ENCODE measurements around the gene CDH8. TPM values are rescaled to one million over a fixed set of nuclear protein-coding genes. Genes with fewer than 3 reads are reported as not detected.

Gene CDH8
- total RNA-seq, 2 experiments from 2014 or later, result not detected

DNA sequence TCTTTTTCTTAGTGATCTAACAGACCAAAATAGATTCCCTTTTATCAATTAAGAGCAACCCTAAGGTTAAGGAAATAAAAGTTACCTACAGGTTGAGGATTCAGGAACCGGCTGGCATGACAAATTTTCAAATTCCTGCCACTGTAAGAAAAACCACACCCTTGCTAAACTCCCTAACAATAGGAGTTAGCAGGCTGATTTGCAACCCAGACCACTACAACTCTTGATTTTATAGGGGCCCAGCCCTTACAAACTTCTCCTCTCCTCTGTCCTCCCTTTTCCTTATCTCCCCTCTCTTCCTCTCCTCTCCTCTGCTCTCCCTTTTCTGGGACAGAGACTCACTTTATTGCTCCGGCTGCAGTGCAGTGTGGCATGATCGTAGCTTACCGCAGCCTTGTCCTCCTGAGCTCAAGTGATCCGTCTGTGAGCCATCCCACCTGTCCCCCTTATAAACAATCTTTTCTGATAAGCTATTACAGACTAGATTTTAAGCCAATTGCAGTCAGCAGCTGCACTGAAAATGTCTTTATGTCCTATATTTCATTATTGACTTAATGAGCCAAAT lies 418.9 kb downstream of the CDH8 start:
- Mint-ChIP-seq H3K4me1 (ENCODE audit: low read depth) (no peaks in the 10 kb centered on the region), H3K9me3 (ENCODE audit: insufficient read depth) (peaks cover 11% of the 10 kb centered on the region), H3K4me3 (no peak overlapping the region), H3K27me3 (ENCODE audit: low read depth) (no peaks in the 10 kb centered on the region), H3K27ac (no peak overlapping the region), H3K36me3 (ENCODE audit: low read depth) (no peaks in the 10 kb centered on the region)
- DNase-seq (no peak), ATAC-seq (no peak)
- ChIA-PET CTCF (no interaction called here), POLR2A (no interaction called here)

DNA sequence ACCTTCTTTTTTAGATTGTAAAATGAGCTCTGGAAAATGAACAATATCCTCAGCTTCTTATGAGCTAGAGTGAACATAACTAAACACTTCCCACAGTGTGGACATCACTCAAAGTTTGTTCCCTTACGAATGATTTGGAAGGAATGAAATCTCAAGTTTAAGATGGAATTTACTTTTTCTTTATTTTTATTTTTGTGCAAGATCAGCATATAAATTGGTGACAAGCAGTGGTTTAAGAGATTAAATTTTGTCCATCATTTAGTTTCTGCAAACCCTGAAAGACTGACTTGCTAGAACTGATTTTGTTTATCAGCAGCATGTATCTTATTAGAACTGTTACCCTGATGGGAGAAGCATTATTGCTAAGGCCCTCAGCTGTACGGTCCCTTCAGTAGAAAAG lies 420.1 kb downstream of the CDH8 start:
- H3K27ac Mint-ChIP-seq, result no peak overlapping the region
- DNase-seq (no peak), ATAC-seq (no peak)
- no peaks in the 10 kb centered on the region for H3K4me1 Mint-ChIP-seq (ENCODE audit: low read depth)
- no peaks in the 10 kb centered on the region for H3K27me3 Mint-ChIP-seq (ENCODE audit: low read depth)
- no peaks in the 10 kb centered on the region for H3K36me3 Mint-ChIP-seq (ENCODE audit: low read depth)
- no peak overlapping the region for H3K4me3 Mint-ChIP-seq
- ChIA-PET CTCF (no interaction called here), POLR2A (no interaction called here)
- H3K9me3 Mint-ChIP-seq (ENCODE audit: insufficient read depth), result peaks cover 17% of the 10 kb centered on the region

DNA sequence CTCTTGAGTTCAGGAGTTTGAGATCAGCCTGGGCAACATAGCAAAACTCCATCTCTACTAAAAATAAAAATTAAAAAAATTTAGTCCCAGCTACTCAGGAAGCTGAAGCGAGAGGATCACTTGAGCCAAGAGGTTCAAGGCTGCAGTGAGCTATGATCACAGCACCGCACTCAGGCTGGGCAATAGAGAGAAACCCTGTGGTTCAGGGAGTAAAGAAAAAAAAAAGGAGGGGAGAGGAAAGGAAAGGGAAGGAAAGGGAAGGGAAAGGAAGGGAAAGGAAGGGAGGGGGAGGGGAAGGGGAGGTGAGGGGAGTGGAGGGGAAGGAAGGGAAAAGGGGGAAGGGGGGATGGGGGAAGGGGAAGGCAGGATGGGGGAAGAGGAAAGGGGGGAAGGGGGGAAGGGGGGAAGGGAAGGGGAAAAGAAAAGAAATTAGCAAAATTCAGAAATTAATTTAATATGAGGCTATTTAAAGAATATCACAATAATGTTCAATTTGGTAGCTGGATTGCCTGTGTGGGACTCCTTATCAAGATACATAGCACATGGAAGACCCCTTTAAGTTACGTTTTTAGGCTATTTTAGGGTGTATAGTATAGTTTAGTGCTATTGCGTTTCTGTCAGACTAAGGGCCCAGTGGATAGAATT lies 424.3 kb downstream of the CDH8 start:
- Mint-ChIP-seq H3K27me3 (ENCODE audit: low read depth) (no peaks in the 10 kb centered on the region), H3K4me1 (ENCODE audit: low read depth) (no peaks in the 10 kb centered on the region), H3K4me3 (no peak overlapping the region), H3K36me3 (ENCODE audit: low read depth) (no peaks in the 10 kb centered on the region), H3K9me3 (ENCODE audit: insufficient read depth) (peaks cover 19% of the 10 kb centered on the region), H3K27ac (no peak overlapping the region)
- ChIA-PET CTCF (no interaction called here), POLR2A (no interaction called here)
- ATAC-seq (no peak), DNase-seq (no peak)

DNA sequence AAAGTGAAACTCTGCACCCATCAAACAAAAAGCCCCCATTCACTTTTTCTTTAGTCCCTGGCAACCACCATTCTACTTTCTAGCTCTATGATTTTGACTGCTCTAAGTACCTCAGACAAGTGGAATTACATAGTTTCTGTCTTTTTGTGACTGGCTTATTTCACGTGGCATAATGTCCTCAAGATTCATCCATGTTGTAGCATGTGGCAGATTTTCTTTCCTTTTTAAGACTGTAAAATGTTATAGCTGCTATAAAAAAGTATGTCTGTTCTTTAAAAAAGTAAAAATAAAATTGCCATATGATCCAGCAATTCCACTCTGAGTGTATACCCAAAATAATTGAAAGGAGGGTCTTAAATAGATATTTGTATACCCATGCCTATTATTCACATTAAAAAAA lies 429.7 kb downstream of the CDH8 start:
- no peak overlapping the region for H3K4me3 Mint-ChIP-seq
- ChIA-PET CTCF (no interaction called here), POLR2A (no interaction called here)
- H3K4me1 Mint-ChIP-seq (ENCODE audit: low read depth), result no peaks in the 10 kb centered on the region
- no peak for DNase-seq
- no peaks in the 10 kb centered on the region for H3K36me3 Mint-ChIP-seq (ENCODE audit: low read depth)
- H3K27ac Mint-ChIP-seq, result no peak overlapping the region
- no peaks in the 10 kb centered on the region for H3K27me3 Mint-ChIP-seq (ENCODE audit: low read depth)
- ATAC-seq, result no peak
- H3K9me3 Mint-ChIP-seq (ENCODE audit: insufficient read depth), result peaks cover 27% of the 10 kb centered on the region

Measured in activated CD8-positive, alpha-beta T cell treated with anti-CD3 and anti-CD28 coated beads, Interleukin-2, amount 10 ng/mL, durations not matched to agents 7 days and 5 days (primary cell).